ENCODE data around the gene TRAF4.
A peak's percentile ranks its signal among the peaks of the same experiment; 100 is the strongest.

DNA sequence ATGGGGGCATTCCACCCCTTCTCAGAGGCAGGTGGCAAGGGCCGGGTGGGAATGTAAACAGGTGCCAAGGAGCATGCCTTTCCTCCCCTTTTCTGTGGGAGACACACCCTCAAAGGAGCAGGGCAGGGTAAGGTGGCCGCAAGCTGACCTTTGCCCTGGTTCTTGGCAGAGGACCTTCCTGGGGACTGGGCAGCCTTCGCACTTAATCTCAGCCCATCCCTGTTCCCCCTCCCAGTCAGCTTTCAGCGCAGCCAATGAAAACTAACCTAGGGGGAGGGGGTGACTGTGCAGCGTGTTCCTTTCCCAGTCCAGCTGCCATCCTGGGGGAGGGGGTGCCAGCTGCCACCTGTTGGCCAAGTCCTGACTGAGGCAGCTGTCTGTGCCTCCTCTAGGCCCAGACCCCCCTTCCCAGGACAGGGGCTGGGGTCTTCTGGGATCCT, 2.8 kb downstream of the TRAF4 start:
- TF ChIP-seq CTCF (IDR thresholded peaks at IDR 0.05 in 2 of 3, conservative IDR thresholded peaks at IDR 0.05 in 1 of 3; ENCODE audit: control insufficient read depth in 2 of 3, extremely low read depth in 1 of 3, insufficient read depth in 1 of 3, low read depth in 3 of 3, low read length in 3 of 3), result no peak
- no peak for TF ChIP-seq FOXM1 (IDR thresholded peaks at IDR 0.05; ENCODE audit: low read depth, low read length)
- no peak for TF ChIP-seq ZSCAN29 (IDR thresholded peaks at IDR 0.05)
- TF ChIP-seq SIN3A (IDR thresholded peaks at IDR 0.05; ENCODE audit: low read depth, low read length), result 0 out of 2 replicates have a peak, but pooled peaks have one; percentile 4
- TF ChIP-seq, protein P1, sequence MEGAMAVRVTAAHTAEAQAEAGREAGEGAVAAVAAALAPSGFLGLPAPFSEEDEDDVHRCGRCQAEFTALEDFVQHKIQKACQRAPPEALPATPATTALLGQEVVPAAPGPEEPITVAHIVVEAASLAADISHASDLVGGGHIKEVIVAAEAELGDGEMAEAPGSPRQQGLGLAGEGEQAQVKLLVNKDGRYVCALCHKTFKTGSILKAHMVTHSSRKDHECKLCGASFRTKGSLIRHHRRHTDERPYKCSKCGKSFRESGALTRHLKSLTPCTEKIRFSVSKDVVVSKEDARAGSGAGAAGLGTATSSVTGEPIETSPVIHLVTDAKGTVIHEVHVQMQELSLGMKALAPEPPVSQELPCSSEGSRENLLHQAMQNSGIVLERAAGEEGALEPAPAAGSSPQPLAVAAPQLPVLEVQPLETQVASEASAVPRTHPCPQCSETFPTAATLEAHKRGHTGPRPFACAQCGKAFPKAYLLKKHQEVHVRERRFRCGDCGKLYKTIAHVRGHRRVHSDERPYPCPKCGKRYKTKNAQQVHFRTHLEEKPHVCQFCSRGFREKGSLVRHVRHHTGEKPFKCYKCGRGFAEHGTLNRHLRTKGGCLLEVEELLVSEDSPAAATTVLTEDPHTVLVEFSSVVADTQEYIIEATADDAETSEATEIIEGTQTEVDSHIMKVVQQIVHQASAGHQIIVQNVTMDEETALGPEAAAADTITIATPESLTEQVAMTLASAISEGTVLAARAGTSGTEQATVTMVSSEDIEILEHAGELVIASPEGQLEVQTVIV (IDR thresholded peaks at IDR 0.05; ENCODE audit: borderline replicate concordance, partially characterized antibody), result no peak
- no peak for TF ChIP-seq EZH2 (IDR thresholded peaks at IDR 0.05; ENCODE audit: borderline replicate concordance, control insufficient read depth, low read depth, low read length)
